ENCODE measurements around the gene WNT11.

WNT11 gene

GRCh38 chr11:76155500-76156227 is 50.6 kb downstream of the WNT11 start:
- no peak for DNase-seq (ENCODE audit: low read depth in 2 of 2)

- no peak for DNase-seq (ENCODE audit: low read depth in 2 of 2)
Measured at GRCh38 chr11:76153571-76153923, 52.8 kb downstream of the WNT11 start.

DNA sequence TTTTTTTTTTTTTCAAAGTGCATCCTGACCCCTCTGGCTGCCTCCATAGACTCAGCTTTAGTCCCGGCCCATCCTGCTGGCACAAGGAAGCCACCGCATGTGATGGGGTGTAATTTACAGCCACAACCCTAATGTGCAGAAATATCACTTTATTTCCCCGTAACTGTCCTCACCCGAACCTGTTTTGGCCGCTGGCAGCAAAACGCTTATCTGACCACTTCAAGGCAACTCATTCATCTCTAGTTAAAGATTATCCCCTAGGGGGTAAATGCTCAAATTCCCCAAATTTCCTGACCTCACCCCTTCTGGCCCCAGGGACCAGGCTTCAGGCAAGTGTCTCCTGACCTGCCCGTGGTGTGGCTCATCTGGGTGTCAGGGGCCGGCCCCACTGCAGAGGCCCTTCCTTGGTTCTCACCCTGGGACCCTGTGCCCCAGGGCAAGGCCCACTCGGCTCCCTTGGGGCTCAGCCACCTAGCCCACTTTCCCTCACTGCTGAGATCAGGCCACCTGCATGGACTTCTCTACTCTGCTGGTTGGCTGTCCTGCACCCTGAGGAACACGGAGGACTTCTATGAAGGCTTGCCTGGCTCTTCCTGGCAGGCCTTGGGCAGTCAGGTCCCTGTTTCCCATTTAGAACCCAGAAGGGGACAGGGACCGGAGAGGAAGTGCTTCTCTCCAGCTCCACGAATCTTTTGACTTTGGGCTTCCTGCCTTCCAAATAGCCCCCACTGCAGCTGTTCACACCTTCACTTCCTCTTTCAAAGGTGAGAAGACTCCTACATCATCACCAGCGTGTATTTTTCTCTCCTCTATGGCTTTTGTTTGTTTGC is 53.3 kb downstream of the WNT11 start:
- no peak for DNase-seq (ENCODE audit: low read depth in 2 of 2)

- DNase-seq (ENCODE audit: low read depth in 2 of 2), result peak; percentile 54 to 64
Measured at GRCh38 chr11:76152086-76152681, 54.1 kb downstream of the WNT11 start.

DNA sequence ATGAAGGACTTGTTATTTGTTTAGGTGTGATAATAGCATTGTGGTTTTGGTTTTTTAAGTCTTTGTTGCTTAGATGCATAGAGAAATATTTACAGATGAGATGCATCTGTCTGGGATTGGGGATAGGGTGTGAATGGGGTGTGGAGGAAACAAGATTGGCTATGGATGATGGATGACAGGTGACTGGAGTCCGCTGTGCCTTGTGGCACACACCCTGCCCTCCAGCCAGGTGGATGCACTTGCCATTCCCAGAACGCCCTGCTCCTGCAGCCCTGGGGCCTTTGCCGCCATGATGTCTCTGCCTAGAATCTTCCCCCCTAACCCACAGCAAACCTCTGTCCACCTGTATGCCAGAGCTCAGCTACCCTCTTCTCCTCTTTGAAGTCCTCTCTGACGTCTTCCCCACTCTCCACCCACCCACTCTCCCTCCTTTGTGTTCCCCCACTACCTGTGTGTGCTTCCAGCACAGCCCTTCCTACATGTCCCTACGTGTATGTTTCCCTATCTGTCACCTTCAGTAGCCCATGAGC is 54.7 kb downstream of the WNT11 start:
- no peak for DNase-seq (ENCODE audit: low read depth in 2 of 2)

DNA sequence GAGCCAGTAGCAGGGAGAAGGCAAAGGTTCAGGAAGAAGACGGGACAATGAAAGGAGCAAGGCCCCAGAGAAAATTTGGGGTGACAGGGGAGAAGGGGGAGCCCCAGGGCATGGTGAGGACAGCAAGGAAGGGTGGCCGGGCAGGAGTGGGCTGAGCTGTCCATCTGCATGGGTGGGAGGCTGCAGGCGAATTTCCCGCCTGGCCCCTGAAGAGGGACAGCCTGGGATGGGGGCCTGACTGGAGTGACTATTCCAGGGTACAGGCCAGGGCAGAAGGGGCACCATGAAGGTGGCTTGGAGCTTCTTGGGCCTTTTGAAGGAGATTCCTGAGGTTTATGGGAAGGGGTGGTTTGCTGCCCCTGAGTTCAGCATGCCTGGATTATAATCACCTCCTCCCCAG is 56.2 kb downstream of the WNT11 start:
- DNase-seq (ENCODE audit: low read depth in 2 of 2), result no peak

GRCh38 chr11:76149713-76150112 is 56.6 kb downstream of the WNT11 start:
- DNase-seq (ENCODE audit: low read depth in 2 of 2), result no peak

DNA sequence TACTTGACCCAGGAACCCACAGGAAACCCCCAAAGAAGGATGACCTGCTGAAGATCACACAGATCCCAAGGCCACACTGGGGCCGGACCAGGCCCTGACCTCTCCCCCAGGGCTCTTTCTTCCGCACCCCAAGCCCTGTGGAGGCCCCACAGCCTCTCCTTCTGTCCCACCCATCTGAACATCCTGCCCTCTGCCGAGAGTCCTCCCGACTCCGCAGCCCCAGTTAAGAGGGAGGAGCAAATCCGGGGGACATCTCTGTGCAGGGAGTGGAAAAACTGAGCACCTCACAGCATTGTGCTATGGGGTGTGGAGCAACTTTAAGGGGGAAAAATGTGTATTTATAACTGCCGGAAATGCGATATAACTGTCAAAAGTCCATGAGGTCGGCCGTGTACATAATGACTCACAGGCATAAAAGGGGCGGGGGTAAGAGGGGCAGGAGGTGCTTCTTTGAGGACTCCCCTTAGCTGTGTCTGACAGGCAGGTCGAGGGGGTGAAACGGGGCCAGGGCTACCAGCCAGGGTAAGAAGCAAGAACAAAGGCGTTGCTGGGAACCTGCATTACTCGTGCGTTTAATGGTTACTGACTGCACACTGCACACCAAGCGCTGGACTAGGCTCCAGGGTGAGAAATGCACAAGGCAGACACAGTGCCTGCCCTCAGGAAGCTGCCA is 57.2 kb downstream of the WNT11 start:
- no peak for DNase-seq (ENCODE audit: low read depth in 2 of 2)

DNA sequence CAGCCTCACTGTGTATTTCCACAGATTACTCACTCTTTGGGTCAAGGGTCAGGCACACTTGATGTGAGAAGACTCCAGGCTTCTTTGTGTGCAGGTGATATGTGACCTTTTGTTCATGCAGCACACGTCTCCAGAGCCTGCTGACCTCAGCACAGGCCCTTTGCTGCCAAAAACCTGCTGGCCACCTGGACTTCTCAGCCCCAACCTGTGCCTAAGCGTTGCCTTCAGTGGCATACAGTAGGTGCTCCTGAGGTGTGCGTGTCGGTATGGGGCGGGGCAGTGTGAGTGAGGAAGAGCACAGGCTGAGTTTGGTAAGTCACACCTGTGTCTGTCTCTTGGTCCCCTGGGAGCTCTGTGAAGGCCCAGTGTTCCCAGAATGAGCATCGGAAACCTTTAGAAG is 58.1 kb downstream of the WNT11 start:
- no peak for DNase-seq (ENCODE audit: low read depth in 2 of 2)

DNA sequence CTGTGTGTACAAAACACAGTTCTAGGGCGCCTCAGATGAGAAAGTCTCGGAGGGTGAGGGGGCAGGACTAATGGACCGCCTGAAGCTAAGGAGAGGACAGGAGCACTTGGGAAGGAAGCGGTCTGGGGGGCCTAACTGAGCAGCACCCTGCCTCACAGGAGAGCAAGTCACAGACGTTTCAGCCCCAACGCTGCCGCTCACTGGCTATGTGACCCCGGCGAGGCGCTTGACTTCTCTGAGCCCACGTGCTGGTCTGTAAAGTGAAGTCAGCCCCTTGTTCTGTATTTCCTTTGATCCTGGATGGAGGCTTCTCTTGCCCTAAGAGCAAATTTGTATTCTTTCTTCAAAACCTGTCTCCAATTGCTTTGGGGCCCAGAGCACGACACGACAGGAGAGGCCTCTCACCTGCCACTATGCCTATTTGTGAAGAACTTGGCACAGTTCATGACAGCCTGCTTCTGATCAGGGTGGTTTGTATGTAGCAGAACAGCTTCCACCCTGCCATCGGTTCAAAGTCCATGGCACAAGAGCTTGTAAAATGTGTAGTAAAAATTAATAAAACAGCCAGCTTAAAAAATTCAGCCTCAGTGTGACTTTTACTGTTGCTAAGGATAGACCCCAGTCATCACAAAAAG is 59.1 kb downstream of the WNT11 start:
- no peak for DNase-seq (ENCODE audit: low read depth in 2 of 2)

- DNase-seq (ENCODE audit: low read depth in 2 of 2), result no peak
Measured at GRCh38 chr11:76143274-76143673, 63.0 kb downstream of the WNT11 start.

DNA sequence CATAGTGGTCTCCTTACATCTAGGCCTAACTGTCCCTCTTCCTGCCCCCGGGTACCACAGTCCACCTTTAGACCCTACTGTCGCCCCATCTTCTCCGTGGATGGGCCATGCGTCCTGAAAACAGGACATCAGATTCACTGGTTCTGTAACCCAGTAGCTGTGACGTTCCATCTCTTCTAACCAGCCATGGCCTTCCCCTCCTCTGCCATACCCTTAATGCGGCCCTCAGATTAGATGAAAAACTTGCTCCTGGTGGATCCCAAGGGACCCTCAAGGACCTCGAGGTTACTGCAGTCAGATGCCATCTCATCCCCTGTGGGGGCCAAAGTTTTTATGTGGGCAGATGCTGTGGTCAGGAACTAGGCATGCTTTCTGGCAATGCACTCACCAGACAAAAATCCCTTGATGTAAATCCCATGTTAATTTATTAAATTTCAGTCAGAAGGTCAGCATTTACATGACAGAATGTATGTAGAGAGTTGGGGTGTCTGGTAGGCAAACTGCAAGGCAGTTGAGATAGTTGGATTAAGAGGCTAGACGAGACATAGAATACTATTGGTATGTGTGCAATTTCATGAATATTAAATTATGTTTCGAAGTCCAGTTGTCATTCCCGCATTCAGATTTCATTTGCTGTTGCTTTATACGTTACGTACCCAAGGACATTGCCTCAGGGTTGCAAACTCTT is 64.3 kb downstream of the WNT11 start:
- DNase-seq (ENCODE audit: low read depth in 2 of 2), result no peak

DNA sequence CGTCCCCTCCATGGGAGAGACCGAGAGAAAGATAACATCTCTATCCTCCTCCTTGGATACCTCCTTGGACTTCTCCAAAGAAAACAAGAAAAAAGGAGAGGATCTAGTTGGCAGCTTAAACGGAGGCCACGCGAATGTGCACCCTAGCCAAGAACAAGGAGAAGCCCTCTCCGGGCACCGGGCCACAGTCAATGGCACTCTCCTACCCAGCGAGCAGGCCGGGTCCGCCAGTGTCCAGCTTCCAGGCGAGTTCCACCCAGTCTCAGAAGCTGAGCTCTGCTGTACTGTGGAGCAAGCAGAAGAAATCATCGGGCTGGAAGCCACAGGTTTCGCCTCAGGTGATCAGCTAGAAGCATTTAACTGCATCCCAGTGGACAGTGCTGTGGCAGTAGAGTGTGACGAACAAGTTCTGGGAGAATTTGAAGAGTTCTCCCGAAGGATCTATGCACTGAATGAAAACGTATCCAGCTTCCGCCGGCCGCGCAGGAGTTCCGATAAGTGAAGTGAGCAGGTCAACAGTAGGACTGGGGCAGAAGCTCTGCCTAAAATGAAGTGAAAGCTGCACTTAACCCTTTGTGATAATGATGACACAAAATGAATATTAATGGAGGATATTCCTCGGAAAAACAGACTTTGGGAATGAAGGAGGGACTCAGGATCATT is 65.3 kb downstream of the WNT11 start:
- DNase-seq (ENCODE audit: low read depth in 2 of 2), result no peak

GRCh38 chr11:76139314-76139713 is 67.0 kb downstream of the WNT11 start:
- no peak for DNase-seq (ENCODE audit: low read depth in 2 of 2)

Measured in stimulated activated CD8-positive, alpha-beta memory T cell treated with anti-CD3 and anti-CD28 coated beads, Interleukin-15, amount 100 ng/mL, for 4 hours (primary cell).